H1 (cell line): Measurements from ENCODE around the gene KLRF1. TPM values are rescaled to one million over a fixed set of nuclear protein-coding genes. Genes with fewer than 3 reads are reported as not detected.

Experiments used
- CTCF ChIA-PET: fragments of 300-600 bp; sonication (Branson Sonifier 250); formaldehyde crosslinking; loops from one replicate; lab custom pipeline; 2021; ENCODE audit not compliant: partially characterized antibody; lab: Charles Lee
- POLR2A ChIA-PET: fragments of 300-600 bp; sonication (Branson Sonifier 250); formaldehyde crosslinking; loops from one replicate; lab custom pipeline; 2021; ENCODE audit warnings: inconsistent platforms; ENCODE audit not compliant: partially characterized antibody; lab: Charles Lee
- DNase-seq, 2 experiments: peaks; one replicate each; pipeline versions ENCODE4 v3.0.0 to v3.0.0-alpha.2; 2010 to 2022; ENCODE audit warnings: low spot score in 2 of 2, low read depth in 1 of 2, mixed read lengths in 1 of 2
- FAIRE-seq: peaks from 2 replicates; lab custom pipeline; 2011; peaks lifted over from hg19 to GRCh38; lab: Jason Lieb, UNC
- H2AFZ ChIP-seq: 2 replicates; pipeline ENCODE4 v1.8.1; 2012; ENCODE audit warnings: low read length, inconsistent platforms
- H2AK5ac ChIP-seq: 2 replicates; pipeline ENCODE4 v1.6.1; 2013; ENCODE audit warnings: low read depth, low read length
- H2BK120ac ChIP-seq: replicated peaks from 2 replicates; pipeline ENCODE3; 2013; ENCODE audit warnings: low read depth, low read length, inconsistent platforms
- H2BK12ac ChIP-seq: 2 replicates; pipeline ENCODE4 v1.6.1; 2013; ENCODE audit warnings: low read depth, low read length
- H2BK15ac ChIP-seq: 2 replicates; pipeline ENCODE4 v1.6.1; 2013; ENCODE audit warnings: low read length
- H2BK20ac ChIP-seq: 2 replicates; pipeline ENCODE4 v1.6.1; 2013; ENCODE audit warnings: low read length
- H2BK5ac ChIP-seq: 2 replicates; pipeline ENCODE4 v1.6.1; 2013; ENCODE audit warnings: low read depth, low read length
- H3K14ac ChIP-seq: 2 replicates; pipeline ENCODE4 v1.6.1; 2013; ENCODE audit warnings: inconsistent platforms; ENCODE audit not compliant: insufficient read length
- H3K18ac ChIP-seq: 2 replicates; pipeline ENCODE4 v1.6.1; 2013; ENCODE audit warnings: low read length; ENCODE audit errors: extremely low read depth
- H3K23ac ChIP-seq: 2 replicates; pipeline ENCODE4 v1.6.1; 2013; ENCODE audit warnings: inconsistent platforms; ENCODE audit not compliant: insufficient read length
- H3K23me2 ChIP-seq: 2 replicates; pipeline ENCODE4 v1.6.1; 2013; ENCODE audit warnings: low read depth, low read length
- H3K27ac ChIP-seq: 2 replicates; pipeline ENCODE4 v1.6.1; 2011; ENCODE audit warnings: low read depth, low read length, inconsistent platforms
- H3K27me3 ChIP-seq, 4 experiments: replicated peaks in 1 of 4; 1 replicate in 1 of 4; 2 replicates in 3 of 4; pipeline versions ENCODE4 v1.6.1 to v1.8.1; 2011 to 2013; ENCODE audit warnings: low read length in 3 of 4, mild to moderate bottlenecking in 3 of 4, inconsistent platforms in 2 of 4, mixed read lengths in 2 of 4, moderate library complexity in 1 of 4; ENCODE audit not compliant: control insufficient read depth in 3 of 4, insufficient read depth in 3 of 4; ENCODE audit errors: extremely low read depth in 1 of 4
- H3K36me3 ChIP-seq, 4 experiments: 2 replicates each; pipeline versions ENCODE4 v1.6.1 to v1.8.1; 2011 to 2013; ENCODE audit warnings: mild to moderate bottlenecking in 4 of 4, low read length in 3 of 4, moderate library complexity in 2 of 4, control low read depth in 1 of 4, inconsistent platforms in 1 of 4; ENCODE audit not compliant: insufficient read depth in 4 of 4, control insufficient read depth in 2 of 4
- H3K4ac ChIP-seq: replicated peaks from 2 replicates; pipeline ENCODE3; 2013; ENCODE audit warnings: low read length, low read depth, mixed read lengths, inconsistent platforms; ENCODE audit not compliant: insufficient read length
- H3K4me1 ChIP-seq, 4 experiments: replicated peaks in 1 of 4; 1 replicate in 1 of 4; 2 replicates in 3 of 4; pipeline versions ENCODE4 v1.6.1 to v1.8.1; 2011 to 2013; ENCODE audit warnings: low read length in 3 of 4, inconsistent platforms in 2 of 4, mixed read lengths in 1 of 4; ENCODE audit not compliant: insufficient read depth in 4 of 4, control insufficient read depth in 3 of 4
- H3K4me2 ChIP-seq, 2 experiments: 2 replicates each; pipeline versions ENCODE4 v1.6.1 to v1.8.1; 2011 to 2013; ENCODE audit warnings: low read depth in 2 of 2, low read length in 2 of 2, control low read depth in 1 of 2, inconsistent platforms in 1 of 2, mild to moderate bottlenecking in 1 of 2; ENCODE audit not compliant: insufficient read depth in 1 of 2
- H3K4me3 ChIP-seq, 4 experiments: fragments of 200-600, 300-600 bp in 1 of 4; sonication (generic), shearing (Covaris generic), sonication (Bioruptor Twin) in 1 of 4; 2 replicates each; pipeline versions ENCODE4 v1.5.1 to v1.8.1; 2011 to 2016; ENCODE audit warnings: low read length in 4 of 4, low read depth in 3 of 4, control low read depth in 2 of 4, inconsistent platforms in 2 of 4, mild to moderate bottlenecking in 2 of 4, mixed read lengths in 1 of 4, moderate library complexity in 1 of 4; ENCODE audit not compliant: insufficient read depth in 2 of 4; ENCODE audit errors: extremely low read depth in 1 of 4
- H3K56ac ChIP-seq: replicated peaks from 2 replicates; pipeline ENCODE3; 2013; ENCODE audit warnings: low read depth, mild to moderate bottlenecking, mixed read lengths, low read length, inconsistent platforms; ENCODE audit not compliant: insufficient read length
- H3K79me1 ChIP-seq: 2 replicates; pipeline ENCODE4 v1.6.1; 2013; ENCODE audit warnings: low read depth, low read length, control low read depth
- H3K79me2 ChIP-seq, 2 experiments: 2 replicates each; pipeline versions ENCODE4 v1.6.1 to v1.8.1; 2012 to 2013; ENCODE audit warnings: low read length in 2 of 2, mild to moderate bottlenecking in 2 of 2, inconsistent platforms in 1 of 2; ENCODE audit not compliant: insufficient read depth in 2 of 2, control insufficient read depth in 1 of 2
- H3K9ac ChIP-seq, 4 experiments: replicated peaks in 1 of 4; 1 replicate in 1 of 4; 2 replicates in 3 of 4; pipeline versions ENCODE4 v1.6.1 to v1.8.1; 2011 to 2013; ENCODE audit warnings: low read depth in 3 of 4, low read length in 3 of 4, control low read depth in 2 of 4, mild to moderate bottlenecking in 2 of 4, moderate library complexity in 2 of 4, inconsistent platforms in 1 of 4; ENCODE audit errors: extremely low read depth in 1 of 4
- H3K9me3 ChIP-seq, 2 experiments: 2 replicates each; pipeline versions ENCODE4 v1.6.1 to v1.8.1; 2012 to 2013; ENCODE audit warnings: mild to moderate bottlenecking in 2 of 2, moderate library complexity in 2 of 2, control low read depth in 1 of 2, inconsistent platforms in 1 of 2, low read depth in 1 of 2, low read length in 1 of 2, mixed read lengths in 1 of 2; ENCODE audit not compliant: insufficient read depth in 2 of 2
- H4K20me1 ChIP-seq, 2 experiments: replicated peaks in 1 of 2; 2 replicates each; pipeline versions ENCODE3 to v1.8.1; 2011 to 2013; ENCODE audit warnings: inconsistent platforms in 2 of 2, low read length in 2 of 2, mild to moderate bottlenecking in 1 of 2; ENCODE audit not compliant: insufficient read depth in 2 of 2, control insufficient read depth in 1 of 2
- H4K5ac ChIP-seq: 2 replicates; pipeline ENCODE4 v1.6.1; 2013; ENCODE audit warnings: low read length, low read depth, mixed read lengths, inconsistent platforms; ENCODE audit not compliant: insufficient read length
- H4K8ac ChIP-seq: 2 replicates; pipeline ENCODE4 v1.8.0; 2013; ENCODE audit warnings: mild to moderate bottlenecking, moderate library complexity, low read length, inconsistent platforms; ENCODE audit not compliant: insufficient read depth; ENCODE audit errors: extremely low read depth
- H4K91ac ChIP-seq: replicated peaks from 2 replicates; pipeline ENCODE3; 2013; ENCODE audit warnings: low read length, mixed read lengths, inconsistent platforms; ENCODE audit not compliant: insufficient read length
- WGBS, 2 experiments: shearing (Covaris generic) in 1 of 2; methylation state at CpG; one replicate each; pipeline versions ENCODE4 v1.1.6 to v1.1.7; 2013 to 2015; ENCODE audit warnings: low lambda C conversion rate in 2 of 2, mixed read lengths in 2 of 2, inconsistent platforms in 1 of 2, low coverage in 1 of 2, missing lambda C conversion rate in 1 of 2; ENCODE audit not compliant: insufficient replicate concordance in 2 of 2, insufficient coverage in 1 of 2, insufficient read length in 1 of 2; ENCODE audit errors: extremely low coverage in 1 of 2, missing lambda C conversion rate in 1 of 2; 5-methylcytosine and 5-hydroxymethylcytosine counted together
- polyA plus RNA-seq, 7 experiments: library from polyadenylated mRNA; depleted of rRNA in 3 of 7; stranded (reverse) in 5 of 7; unstranded in 2 of 7; fragments of >200 nt in 5 of 7; fragments of 200-250 nt in 2 of 7; gene quantifications; 1 replicate in 5 of 7; 2 replicates in 1 of 7; 4 replicates in 1 of 7; pipeline versions ENCODE4 v1.2.1 to v1.2.3, GENCODE V29; 2011 to 2013; ENCODE audit warnings: missing spikeins in 2 of 7, mixed read lengths in 2 of 7
- total RNA-seq: library from RNA; stranded (reverse); fragmentation: NEBNext Ultra II Directional; extraction: Animal tissue kit (Norgen Biotek cat#: 25700); gene quantifications from 2 replicates; pipeline ENCODE4 v1.2.1, GENCODE V29; 2021

Gene KLRF1
- total and polyA plus RNA-seq, 2 of the 8 experiments (the other 6 are each of a cell fraction or from before 2014, with no cell fraction given) = not detected

- H4K91ac ChIP-seq = no peak overlapping the region
- H3K14ac ChIP-seq = no peak overlapping the region
- H3K56ac ChIP-seq = no peak overlapping the region
- no peak overlapping the region for H2BK15ac ChIP-seq
- H3K4me2 ChIP-seq = no peak overlapping the region
- peaks cover 0 to 11% of the 10 kb centered on the region in 2 experiments; a peak in 2 of 4 replicates for H3K9me3 ChIP-seq
- H3K4ac ChIP-seq = no peak overlapping the region
- H3K79me1 ChIP-seq = no peaks in the 10 kb centered on the region
- H2AK5ac ChIP-seq = no peak overlapping the region
- no peak overlapping the region for H2AFZ ChIP-seq
- H2BK5ac ChIP-seq = no peak overlapping the region
- H2BK120ac ChIP-seq = peak overlapping the region; percentile 57
- 39% methylated on average over 2 of the region's 2 CpGs; no CpG with 5 or more reads in 1 of the 2 experiments for WGBS, 2 experiments
- no peak overlapping the region for H3K23ac ChIP-seq
- H3K23me2 ChIP-seq = no peaks in the 10 kb centered on the region
- no peaks in the 10 kb centered on the region for H4K20me1 ChIP-seq
- H3K9ac ChIP-seq = no peak overlapping the region
- no peaks in the 10 kb centered on the region for H3K36me3 ChIP-seq
- POLR2A ChIA-PET = no interaction called here
- no peak overlapping the region for H3K27ac ChIP-seq
- no peaks in the 10 kb centered on the region for H3K79me2 ChIP-seq
- no peak overlapping the region for H4K5ac ChIP-seq
- no peaks in the 10 kb centered on the region; a peak in 1 of 7 replicates for H3K4me1 ChIP-seq
- H4K8ac ChIP-seq = no peak overlapping the region
- no peak overlapping the region for H3K4me3 ChIP-seq
- no peak overlapping the region for H2BK12ac ChIP-seq
- FAIRE-seq (no peak), DNase-seq (no peak)
- H3K27me3 ChIP-seq = no peaks in the 10 kb centered on the region
- CTCF ChIA-PET = interaction anchor here (0.7 to 1.2 kb wide), 2 partner anchors 41 to 50 kb away, joined by 4 to 6 read pairs; no protein-coding TSS in a partner anchor
- H2BK20ac ChIP-seq = no peak overlapping the region
- H3K18ac ChIP-seq = no peak overlapping the region
Measured at GRCh38 chr12:9792185-9792900, 34.9 kb upstream of the KLRF1 start.
